ENCODE measurements around the gene ADAMTS4. TPM values are rescaled to one million over a fixed set of nuclear protein-coding genes. Genes with fewer than 3 reads are reported as not detected.

ADAMTS4 gene
- total RNA-seq, 2 experiments from 2014 or later = 0.28 to 0.60 TPM

- Mint-ChIP-seq H3K27me3 (no peaks in the 10 kb centered on the region), H3K9me3 (no peaks in the 10 kb centered on the region), H3K27ac (peak overlapping the region; percentile 12), H3K4me1 (ENCODE audit: low read depth) (peaks cover 39% of the 10 kb centered on the region), H3K36me3 (ENCODE audit: low read depth) (peaks cover 90% of the 10 kb centered on the region), H3K4me3 (no peak overlapping the region)
- Histone ChIP-seq H3K36me3 (ENCODE audit: insufficient read depth, low read length) (peaks cover 97% of the 10 kb centered on the region), H3K27ac (ENCODE audit: low read depth in 1 of 2, low read length in 2 of 2) (no peak overlapping the region), H3K4me3 (ENCODE audit: low read length) (no peak overlapping the region), H3K27me3 (ENCODE audit: control insufficient read depth in 1 of 2, insufficient read depth in 2 of 2, low read length in 2 of 2) (no peaks in the 10 kb centered on the region), H3K9me3 (ENCODE audit: control insufficient read depth in 1 of 2, insufficient read depth in 1 of 2, low read length in 2 of 2) (no peaks in the 10 kb centered on the region), H3K4me1 (ENCODE audit: insufficient read depth, low read length) (peaks cover 22% of the 10 kb centered on the region)
- intact Hi-C loops (cut with DNase I, micrococcal nuclease) = loop anchor here (1.0 to 5.0 kb wide), 2 partner anchors 15 to 172 kb away; no protein-coding TSS in a partner anchor
- TF ChIP-seq CTCF (IDR thresholded peaks at IDR 0.05) = peak; percentile 84
- DNase-seq (peak; percentile 55 to 87 (median 66)), ATAC-seq (ENCODE audit: poor library complexity) (peak; percentile 98)
- POLR2A ChIA-PET = interaction anchor here (1.6 to 2.4 kb wide), 3 partner anchors 8 to 28 kb away, joined by 5 to 20 read pairs (median 10); partner anchors contain the start of genes NDUFS2 and TOMM40L
- CTCF ChIA-PET = interaction anchor here (1.3 to 3.0 kb wide), 3 partner anchors 11 to 16 kb away, joined by 3 to 13 read pairs (median 4); partner anchors contain the start of genes APOA2 and TOMM40L
Measured at GRCh38 chr1:161209790-161210409, 11.0 kb upstream of the ADAMTS4 start.

DNA sequence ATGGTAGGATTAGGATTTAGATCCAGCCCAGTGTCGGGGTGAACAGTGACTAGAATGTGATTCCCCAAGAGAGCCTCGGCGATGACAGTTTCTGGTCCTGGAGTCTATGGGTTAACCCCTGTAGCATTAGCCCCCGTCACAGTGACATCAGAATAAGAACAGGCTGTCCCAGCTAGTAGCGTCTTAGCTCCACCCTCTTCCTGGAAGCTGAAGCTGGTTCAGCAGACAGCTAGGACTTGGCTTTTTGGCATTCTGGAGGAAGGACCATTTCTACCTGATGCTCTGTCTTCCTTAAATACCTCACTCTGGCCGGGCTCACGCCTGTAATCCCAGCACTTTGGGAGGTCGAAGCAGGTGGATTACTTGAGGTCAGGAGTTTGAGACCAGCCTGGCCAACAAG lies 8.3 kb upstream of the ADAMTS4 start:
- POLR2A ChIA-PET = interaction anchor here (1.3 kb wide), 1 partner anchor 9 kb away, joined by 3 read pairs; no protein-coding TSS in a partner anchor
- peaks cover 83% of the 10 kb centered on the region for H3K36me3 Mint-ChIP-seq (ENCODE audit: low read depth)

More for the DNA sequence above, 8.3 kb upstream of the ADAMTS4 start:
- ATAC-seq (ENCODE audit: poor library complexity) (no peak), DNase-seq (no peak)
- H3K27ac Mint-ChIP-seq = no peak overlapping the region
- H3K27me3 ChIP-seq (ENCODE audit: control insufficient read depth in 1 of 2, insufficient read depth in 2 of 2, low read length in 2 of 2) = no peaks in the 10 kb centered on the region
- no peak for TF ChIP-seq CTCF (IDR thresholded peaks at IDR 0.05)
- H3K4me3 ChIP-seq (ENCODE audit: low read length) = no peak overlapping the region
- H3K36me3 ChIP-seq (ENCODE audit: insufficient read depth, low read length) = peaks cover 85% of the 10 kb centered on the region
- H3K9me3 ChIP-seq (ENCODE audit: control insufficient read depth in 1 of 2, insufficient read depth in 1 of 2, low read length in 2 of 2) = no peaks in the 10 kb centered on the region
- peaks cover 61% of the 10 kb centered on the region for H3K4me1 Mint-ChIP-seq (ENCODE audit: low read depth)
- H3K27ac ChIP-seq (ENCODE audit: low read depth in 1 of 2, low read length in 2 of 2) = no peak overlapping the region
- H3K27me3 Mint-ChIP-seq = no peaks in the 10 kb centered on the region
- intact Hi-C loops (cut with DNase I, micrococcal nuclease) = no loop called here
- CTCF ChIA-PET = interaction anchor here (1.1 to 2.6 kb wide), 3 partner anchors 18 to 107 kb away, joined by 3 to 14 read pairs (median 3); partner anchors contain the start of genes SDHC and TOMM40L
- H3K4me1 ChIP-seq (ENCODE audit: insufficient read depth, low read length) = peaks cover 32% of the 10 kb centered on the region
- H3K9me3 Mint-ChIP-seq = no peaks in the 10 kb centered on the region
- H3K4me3 Mint-ChIP-seq = no peak overlapping the region
